ENCODE results near the gene OR2D2. TPM values are rescaled to one million over a fixed set of nuclear protein-coding genes. Genes with fewer than 3 reads are reported as not detected.
"Not testable (repeated sequence)": the region's sequence is repeated elsewhere in the genome, so short reads cannot be mapped to it uniquely, and the experiment has no call there.

OR2D2 gene
- total RNA-seq, 4 donors from 2014 or later, result 0.28 TPM; not detected in 3

- no peaks in the 10 kb centered on the region for H3K4me1 ChIP-seq
- H3K27me3 ChIP-seq, result no peaks in the 10 kb centered on the region
- H3K9me3 ChIP-seq, result no peaks in the 10 kb centered on the region
- intact Hi-C loops (cut with DNase I; ENCODE audit: low total_unique reads), result no loop called here
- no peak overlapping the region for H3K4me3 ChIP-seq
- TF ChIP-seq CTCF (IDR thresholded peaks at IDR 0.05) (no peak), POLR2A (IDR thresholded peaks at IDR 0.05) (no peak)
- no peak overlapping the region for H3K27ac ChIP-seq
- no peak for DNase-seq
- no peaks in the 10 kb centered on the region for H3K36me3 ChIP-seq
Measured at GRCh38 chr11:6900327-6900999, 8.2 kb upstream of the OR2D2 start.

GRCh38 chr11:6898911-6899310 lies 6.6 kb upstream of the OR2D2 start:
- no peak for DNase-seq
- Histone ChIP-seq H3K9me3 (no peaks in the 10 kb centered on the region), H3K4me1 (no peaks in the 10 kb centered on the region), H3K27ac (no peak overlapping the region), H3K27me3 (no peaks in the 10 kb centered on the region), H3K4me3 (no peak overlapping the region), H3K36me3 (no peaks in the 10 kb centered on the region)
- intact Hi-C loops (cut with DNase I; ENCODE audit: low total_unique reads), result no loop called here
- TF ChIP-seq CTCF (IDR thresholded peaks at IDR 0.05) (no peak), POLR2A (IDR thresholded peaks at IDR 0.05) (no peak)

GRCh38 chr11:6895010-6895409 lies 2.7 kb upstream of the OR2D2 start:
- Histone ChIP-seq H3K4me3 (no peak overlapping the region), H3K9me3 (no peaks in the 10 kb centered on the region), H3K4me1 (no peaks in the 10 kb centered on the region), H3K27ac (no peak overlapping the region), H3K27me3 (no peaks in the 10 kb centered on the region), H3K36me3 (no peaks in the 10 kb centered on the region)
- intact Hi-C loops (cut with DNase I; ENCODE audit: low total_unique reads), result no loop called here
- no peak for DNase-seq
- TF ChIP-seq POLR2A (IDR thresholded peaks at IDR 0.05), result no peak

GRCh38 chr11:6894097-6894496 lies 1.8 kb upstream of the OR2D2 start:
- no peaks in the 10 kb centered on the region for H3K9me3 ChIP-seq
- H3K36me3 ChIP-seq, result no peaks in the 10 kb centered on the region
- TF ChIP-seq CTCF (IDR thresholded peaks at IDR 0.05) (no peak), POLR2A (IDR thresholded peaks at IDR 0.05) (no peak)
- no peak for DNase-seq
- intact Hi-C loops (cut with DNase I; ENCODE audit: low total_unique reads), result no loop called here
- H3K27me3 ChIP-seq, result no peaks in the 10 kb centered on the region
- H3K4me3 ChIP-seq, result no peak overlapping the region
- H3K4me1 ChIP-seq, result no peaks in the 10 kb centered on the region
- H3K27ac ChIP-seq, result no peak overlapping the region

GRCh38 chr11:6889835-6890234 lies 2.5 kb downstream of the OR2D2 start:
- no peaks in the 10 kb centered on the region for H3K36me3 ChIP-seq
- H3K27me3 ChIP-seq, result no peaks in the 10 kb centered on the region
- H3K4me1 ChIP-seq, result no peaks in the 10 kb centered on the region
- DNase-seq, result no peak
- intact Hi-C loops (cut with DNase I; ENCODE audit: low total_unique reads), result no loop called here
- no peak overlapping the region for H3K4me3 ChIP-seq
- TF ChIP-seq POLR2A (IDR thresholded peaks at IDR 0.05) (no peak), CTCF (IDR thresholded peaks at IDR 0.05) (no peak)
- no peaks in the 10 kb centered on the region for H3K9me3 ChIP-seq
- no peak overlapping the region for H3K27ac ChIP-seq

- Histone ChIP-seq H3K36me3 (no peaks in the 10 kb centered on the region), H3K9me3 (no peaks in the 10 kb centered on the region), H3K27ac (no peak overlapping the region), H3K4me3 (no peak overlapping the region), H3K4me1 (no peaks in the 10 kb centered on the region), H3K27me3 (no peaks in the 10 kb centered on the region)
- intact Hi-C loops (cut with DNase I; ENCODE audit: low total_unique reads), result no loop called here
- DNase-seq, result no peak
- TF ChIP-seq POLR2A (IDR thresholded peaks at IDR 0.05), result no peak
- no peak for TF ChIP-seq CTCF (IDR thresholded peaks at IDR 0.05)
Measured at GRCh38 chr11:6888830-6889229, 3.5 kb downstream of the OR2D2 start.

GRCh38 chr11:6887711-6888110 lies 4.6 kb downstream of the OR2D2 start:
- H3K9me3 ChIP-seq; H3K4me3 ChIP-seq; H3K4me1 ChIP-seq; H3K27me3 ChIP-seq; H3K27ac ChIP-seq; DNase-seq; intact Hi-C loops (cut with DNase I; ENCODE audit: low total_unique reads); H3K36me3 ChIP-seq: not testable (repeated sequence)
